ENCODE data around the gene SLC2A3.
"Not testable (repeated sequence)": the region's sequence is repeated elsewhere in the genome, so short reads cannot be mapped to it uniquely, and the experiment has no call there.

The SLC2A3 gene

DNA sequence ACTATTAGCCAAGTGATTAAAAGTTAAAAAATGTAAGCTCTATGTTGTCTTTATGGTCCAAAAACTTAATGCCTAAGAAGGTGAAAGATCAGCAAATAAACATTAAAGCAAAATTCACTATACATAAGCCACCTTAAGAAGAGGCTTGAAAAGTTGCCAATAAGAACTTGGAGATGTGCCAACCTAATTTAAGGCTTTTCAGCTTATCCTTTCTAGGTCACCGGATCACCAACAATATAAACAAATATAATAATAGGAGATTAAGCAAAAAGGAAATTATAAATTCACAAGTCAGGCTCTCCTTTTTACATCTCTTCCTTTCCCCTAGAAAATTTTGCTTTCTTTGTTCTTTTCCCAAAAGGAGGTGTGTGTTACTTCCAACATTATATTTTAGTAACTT lies 30.9 kb downstream of the SLC2A3 start:
- H3K9me3 ChIP-seq (ENCODE audit: low read depth, low read length): no peaks in the 10 kb centered on the region
- peak overlapping the region; percentile 63 for H3K4me3 ChIP-seq
- peak overlapping the region; percentile 70 for H3K9ac ChIP-seq (ENCODE audit: insufficient read length)
- H3K36me3 ChIP-seq (ENCODE audit: insufficient read depth, low read length): no peaks in the 10 kb centered on the region
- peak overlapping the region; percentile 82; the same call in 1 of the 2 replicates for H3K27ac ChIP-seq
- DNase-seq (ENCODE audit: low read depth, low spot score): peak; percentile 83
- TF ChIP-seq POLR2AphosphoS5 (IDR thresholded peaks at IDR 0.05; ENCODE audit: borderline replicate concordance, low read depth, low read length): no peak; the same call in 1 of the 2 replicates
- TF ChIP-seq FOXP2 (optimal IDR thresholded peaks at IDR 0.05; ENCODE audit: control extremely low read depth, extremely low read length, insufficient read depth): no peak
- no peak for TF ChIP-seq EZH2 (IDR thresholded peaks at IDR 0.05)

DNA sequence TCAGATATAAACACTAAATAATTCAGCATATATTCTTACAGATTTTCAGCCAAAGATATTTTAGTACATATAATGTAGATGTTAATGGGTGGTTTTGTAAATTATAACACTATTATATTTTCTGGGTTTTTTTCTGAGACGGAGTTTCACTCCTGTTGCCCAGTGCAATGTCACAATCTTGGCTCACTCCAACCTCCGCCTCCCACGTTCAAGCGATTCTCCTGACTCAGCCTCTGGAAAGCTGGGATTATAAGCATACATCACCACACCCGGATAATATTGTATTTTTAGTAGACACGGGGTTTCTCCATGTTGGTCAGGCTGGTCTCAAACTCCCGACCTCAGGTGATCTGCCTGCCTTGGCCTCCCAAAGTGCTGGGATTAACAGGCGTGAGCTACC lies 33.6 kb downstream of the SLC2A3 start:
- not testable (repeated sequence) for H3K9ac ChIP-seq (ENCODE audit: insufficient read length)

DNA sequence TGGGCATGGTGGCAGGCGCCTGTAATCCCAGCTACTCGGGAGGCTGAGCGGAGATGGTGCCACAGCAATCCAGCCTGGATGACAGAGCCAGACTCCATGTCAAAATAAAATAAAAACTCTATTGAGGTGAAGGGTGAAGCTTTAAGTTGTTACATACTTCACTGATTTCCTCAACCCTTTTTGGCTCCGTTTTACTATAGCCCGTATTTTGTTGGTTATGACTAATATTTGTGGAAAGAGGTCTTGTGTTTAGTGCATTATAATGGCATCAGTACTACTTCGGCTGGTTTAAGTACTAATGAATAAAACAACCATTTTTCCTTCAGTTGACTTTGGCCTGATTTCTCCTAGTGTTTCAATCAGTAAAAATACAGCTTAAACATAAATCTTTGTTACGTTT lies 36.2 kb downstream of the SLC2A3 start:
- TF ChIP-seq FOXP2 (optimal IDR thresholded peaks at IDR 0.05; ENCODE audit: control extremely low read depth, extremely low read length, insufficient read depth) (no peak), EZH2 (IDR thresholded peaks at IDR 0.05) (no peak), POLR2AphosphoS5 (IDR thresholded peaks at IDR 0.05; ENCODE audit: borderline replicate concordance, low read depth, low read length) (no peak)
- Histone ChIP-seq H3K27ac (no peak overlapping the region), H3K4me3 (no peak overlapping the region), H3K9me3 (ENCODE audit: low read depth, low read length) (no peaks in the 10 kb centered on the region), H3K9ac (ENCODE audit: insufficient read length) (no peak overlapping the region), H3K36me3 (ENCODE audit: insufficient read depth, low read length) (no peaks in the 10 kb centered on the region)
- no peak for DNase-seq (ENCODE audit: low read depth, low spot score)

More for the DNA sequence above, 33.6 kb downstream of the SLC2A3 start:
- not testable (repeated sequence) for H3K36me3 ChIP-seq (ENCODE audit: insufficient read depth, low read length); DNase-seq (ENCODE audit: low read depth, low spot score); H3K4me3 ChIP-seq; H3K27ac ChIP-seq; H3K9me3 ChIP-seq (ENCODE audit: low read depth, low read length)

DNA sequence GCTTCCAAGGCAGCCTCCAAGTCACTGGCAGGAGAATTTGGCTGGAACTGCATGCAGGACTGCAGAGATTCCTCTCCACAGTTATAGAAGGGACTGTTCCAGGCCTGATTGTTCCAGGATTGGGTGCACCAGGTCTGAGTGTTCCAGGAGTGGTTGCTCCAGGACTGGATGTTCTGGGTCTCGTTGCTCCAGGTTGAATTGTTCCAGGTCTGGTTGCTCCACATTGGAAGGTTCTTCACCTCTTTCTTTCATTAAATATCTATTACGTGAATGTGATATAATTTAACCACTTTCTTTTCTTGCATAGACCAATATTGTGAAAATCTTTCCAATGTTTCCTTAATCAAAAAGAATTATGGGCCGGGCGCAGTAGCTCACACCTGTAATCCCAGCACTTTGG lies 39.3 kb downstream of the SLC2A3 start:
- H3K36me3 ChIP-seq (ENCODE audit: insufficient read depth, low read length); H3K9me3 ChIP-seq (ENCODE audit: low read depth, low read length); DNase-seq (ENCODE audit: low read depth, low spot score); H3K9ac ChIP-seq (ENCODE audit: insufficient read length); H3K4me3 ChIP-seq; H3K27ac ChIP-seq: not testable (repeated sequence)

DNA sequence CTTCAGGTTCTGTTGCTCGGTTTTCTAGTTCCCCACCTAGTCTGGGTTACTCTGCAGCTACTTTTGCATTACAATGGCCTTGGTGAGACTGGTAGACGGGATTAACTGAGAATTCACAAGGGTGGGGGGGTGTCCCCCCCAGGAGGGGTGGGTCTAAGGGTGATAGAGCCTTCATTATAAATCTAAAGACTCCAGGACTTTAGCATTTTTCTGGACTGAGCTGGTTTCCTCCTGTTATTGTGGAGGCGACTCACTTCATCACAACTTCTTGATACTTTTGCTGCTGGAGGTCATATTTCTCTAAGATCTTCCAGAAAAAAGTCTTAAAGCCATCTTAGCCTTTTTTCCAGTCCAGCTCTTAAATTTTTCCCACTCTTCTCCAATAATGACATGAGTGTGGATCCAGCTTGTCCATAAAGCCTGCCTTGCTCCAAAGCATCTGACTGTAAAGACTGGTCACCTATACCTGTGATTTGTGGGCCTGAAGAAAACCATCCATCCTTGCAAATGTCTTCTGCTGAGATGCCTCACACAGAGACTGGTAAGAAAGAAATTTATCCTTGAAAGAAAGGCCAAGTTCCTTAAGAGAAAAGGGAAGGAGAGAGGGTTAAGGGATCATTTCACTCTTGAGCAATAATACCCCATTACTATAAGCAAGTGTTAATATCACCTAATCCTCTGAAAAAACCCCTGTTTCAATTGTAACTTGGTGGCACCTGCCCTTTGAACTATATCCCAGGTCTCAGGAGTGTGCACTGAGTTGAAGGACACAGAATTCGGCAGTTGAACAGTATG lies 43.6 kb downstream of the SLC2A3 start:
- H3K9ac ChIP-seq (ENCODE audit: insufficient read length): no peak overlapping the region
- TF ChIP-seq EZH2 (IDR thresholded peaks at IDR 0.05) (no peak), FOXP2 (optimal IDR thresholded peaks at IDR 0.05; ENCODE audit: control extremely low read depth, extremely low read length, insufficient read depth) (no peak), POLR2AphosphoS5 (IDR thresholded peaks at IDR 0.05; ENCODE audit: borderline replicate concordance, low read depth, low read length) (no peak)
- H3K9me3 ChIP-seq (ENCODE audit: low read depth, low read length): no peaks in the 10 kb centered on the region
- H3K27ac ChIP-seq: no peak overlapping the region
- H3K36me3 ChIP-seq (ENCODE audit: insufficient read depth, low read length): no peaks in the 10 kb centered on the region
- no peak for DNase-seq (ENCODE audit: low read depth, low spot score)
- H3K4me3 ChIP-seq: no peak overlapping the region

DNA sequence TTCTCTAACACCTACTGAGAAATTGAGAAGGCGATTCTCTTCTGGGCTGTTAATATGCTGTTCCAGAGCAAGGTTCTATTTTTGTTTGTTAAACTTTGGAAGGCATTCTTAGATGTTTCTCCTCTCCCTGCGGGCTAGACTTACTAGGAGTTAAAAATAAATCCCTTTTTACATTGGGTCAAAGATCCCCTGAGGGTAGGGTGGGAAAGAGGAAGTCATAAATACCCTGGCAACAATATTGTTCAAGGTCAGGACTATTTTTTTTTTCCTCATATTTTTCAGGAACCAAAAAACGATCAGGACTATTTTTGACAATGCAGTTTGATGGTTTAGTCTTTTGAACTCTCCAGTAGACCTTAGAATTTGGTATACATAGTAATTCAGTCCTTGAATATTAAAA lies 51.3 kb downstream of the SLC2A3 start:
- Histone ChIP-seq H3K36me3 (ENCODE audit: insufficient read depth, low read length) (no peaks in the 10 kb centered on the region), H3K27ac (no peak overlapping the region), H3K4me3 (no peak overlapping the region), H3K9ac (ENCODE audit: insufficient read length) (no peak overlapping the region), H3K9me3 (ENCODE audit: low read depth, low read length) (no peaks in the 10 kb centered on the region)
- TF ChIP-seq FOXP2 (optimal IDR thresholded peaks at IDR 0.05; ENCODE audit: control extremely low read depth, extremely low read length, insufficient read depth) (no peak), EZH2 (IDR thresholded peaks at IDR 0.05) (no peak), POLR2AphosphoS5 (IDR thresholded peaks at IDR 0.05; ENCODE audit: borderline replicate concordance, low read depth, low read length) (no peak)
- no peak for DNase-seq (ENCODE audit: low read depth, low spot score)

DNA sequence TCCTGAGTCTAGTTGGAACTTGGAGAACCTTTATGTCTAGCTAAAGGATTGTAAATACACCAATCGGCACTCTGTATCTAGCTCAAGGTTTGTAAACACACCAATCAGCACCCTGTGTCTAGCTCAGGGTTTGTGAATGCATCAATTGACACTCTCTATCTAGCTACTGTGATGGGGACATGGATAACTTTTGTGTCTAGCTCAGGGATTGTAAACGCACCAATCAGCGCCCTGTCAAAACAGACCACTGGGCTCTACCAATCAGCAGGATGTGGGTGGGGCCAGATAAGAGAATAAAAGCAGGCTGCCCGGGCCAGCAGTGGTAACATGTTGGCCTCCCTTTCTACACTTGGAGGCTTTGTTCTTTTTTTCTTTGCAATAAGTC lies 54.3 kb downstream of the SLC2A3 start:
- not testable (repeated sequence) for H3K27ac ChIP-seq; H3K9me3 ChIP-seq (ENCODE audit: low read depth, low read length); H3K4me3 ChIP-seq; H3K36me3 ChIP-seq (ENCODE audit: insufficient read depth, low read length); H3K9ac ChIP-seq (ENCODE audit: insufficient read length); DNase-seq (ENCODE audit: low read depth, low spot score)

DNA sequence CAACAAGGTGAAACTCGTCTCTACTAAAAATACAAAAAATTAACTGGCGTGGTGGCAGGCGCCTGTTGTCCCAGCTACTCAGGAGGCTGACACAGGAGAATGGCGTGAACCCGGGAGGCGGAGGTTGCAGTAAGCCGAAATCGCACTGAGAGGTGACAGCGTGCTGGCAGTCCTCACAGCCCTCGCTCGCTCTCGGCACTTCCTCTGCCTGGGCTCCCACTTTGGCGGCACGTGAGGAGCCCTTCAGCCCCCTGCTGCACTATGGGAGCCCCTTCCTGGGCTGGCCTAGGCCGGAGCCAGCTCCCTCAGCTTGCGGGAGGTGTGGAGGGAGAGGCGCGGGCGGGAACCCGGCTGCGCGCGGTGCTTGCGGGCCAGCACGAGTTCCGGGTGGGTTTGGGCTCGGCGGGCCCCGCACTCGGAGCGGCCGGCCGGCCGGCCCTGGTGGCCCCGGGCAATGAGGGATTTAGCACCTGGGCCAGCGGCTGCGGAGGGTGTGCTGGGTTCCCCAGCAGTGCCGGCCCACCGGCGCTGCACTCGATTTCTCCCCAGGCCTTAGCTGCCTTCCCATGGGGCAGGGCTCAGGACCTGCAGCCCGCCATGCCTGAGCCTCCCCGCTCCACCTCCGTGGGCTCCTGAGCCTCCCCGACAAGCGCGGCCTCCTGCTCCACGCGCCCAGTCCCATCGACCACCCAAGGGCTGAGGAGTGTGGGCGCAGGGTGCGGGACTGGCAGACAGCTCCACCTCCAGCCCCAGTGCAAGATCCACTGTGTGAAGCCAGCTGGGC lies 54.8 kb downstream of the SLC2A3 start:
- not testable (repeated sequence) for DNase-seq (ENCODE audit: low read depth, low spot score); H3K9ac ChIP-seq (ENCODE audit: insufficient read length); H3K36me3 ChIP-seq (ENCODE audit: insufficient read depth, low read length)

DNA sequence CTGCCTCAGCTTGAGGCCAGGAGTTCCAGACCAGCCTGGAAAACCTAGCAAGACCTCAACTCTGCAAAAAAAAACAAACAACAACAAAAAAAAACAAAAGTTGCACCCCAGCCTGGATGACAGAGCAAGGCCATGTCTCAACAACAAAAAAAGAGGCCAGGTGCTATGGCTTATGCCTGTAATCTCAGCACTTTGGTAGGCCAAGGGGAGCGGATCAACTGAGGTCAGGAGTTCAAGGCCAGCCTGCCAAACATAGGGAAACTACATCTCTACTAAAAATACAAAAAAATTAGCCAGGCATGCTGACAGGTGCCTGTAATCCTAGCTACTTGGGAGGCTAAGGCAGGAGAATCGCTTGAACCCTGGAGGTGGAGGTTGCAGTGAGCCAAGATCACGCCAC lies 56.7 kb downstream of the SLC2A3 start:
- H3K27ac ChIP-seq: no peak overlapping the region
- no peak overlapping the region for H3K9ac ChIP-seq (ENCODE audit: insufficient read length)
- H3K4me3 ChIP-seq: no peak overlapping the region
- TF ChIP-seq POLR2AphosphoS5 (IDR thresholded peaks at IDR 0.05; ENCODE audit: borderline replicate concordance, low read depth, low read length): no peak
- TF ChIP-seq EZH2 (IDR thresholded peaks at IDR 0.05): no peak
- TF ChIP-seq FOXP2 (optimal IDR thresholded peaks at IDR 0.05; ENCODE audit: control extremely low read depth, extremely low read length, insufficient read depth): no peak
- H3K9me3 ChIP-seq (ENCODE audit: low read depth, low read length): no peaks in the 10 kb centered on the region
- DNase-seq (ENCODE audit: low read depth, low spot score): no peak
- no peaks in the 10 kb centered on the region for H3K36me3 ChIP-seq (ENCODE audit: insufficient read depth, low read length)

More for the DNA sequence above, 54.8 kb downstream of the SLC2A3 start:
- H3K27ac ChIP-seq; H3K9me3 ChIP-seq (ENCODE audit: low read depth, low read length); H3K4me3 ChIP-seq: not testable (repeated sequence)
